Activated naive CD8-positive, alpha-beta T cell treated with anti-CD3 and anti-CD28 coated beads, Interleukin-2, amount 50 U/mL, for 16 hours (primary cell): ENCODE results near the gene SP5.
"Not testable (repeated sequence)": the region's sequence is repeated elsewhere in the genome, so short reads cannot be mapped to it uniquely, and the experiment has no call there.

ENCODE experiments used
- DNase-seq: peaks from one replicate; pipeline ENCODE4 v3.0.0-alpha.2; 2020; ENCODE audit warnings: low read depth, low spot score

Gene SP5

DNA sequence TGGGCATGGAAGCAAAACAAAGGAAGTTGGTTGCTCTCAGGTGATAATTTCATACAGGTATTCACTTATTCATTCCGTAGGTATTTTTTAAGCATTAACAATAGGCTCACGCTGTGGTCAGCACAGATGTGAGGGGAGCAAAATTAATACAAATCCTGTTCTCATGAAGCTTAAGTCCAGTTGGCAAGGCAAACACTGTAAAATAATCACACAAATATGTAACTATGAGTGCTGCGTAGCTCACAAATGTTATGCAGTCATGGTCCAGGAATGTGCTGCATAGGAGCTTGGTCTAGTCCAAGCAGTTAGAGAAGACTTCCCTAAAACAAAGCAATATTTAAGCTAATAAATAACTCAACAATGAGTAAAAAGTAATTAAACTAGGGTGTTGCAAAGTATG is 23.9 kb downstream of the SP5 start:
- DNase-seq = no peak

- no peak for DNase-seq
Measured at GRCh38 chr2:170739507-170740046, 24.4 kb downstream of the SP5 start.

- no peak for DNase-seq
Measured at GRCh38 chr2:170740660-170741059, 25.5 kb downstream of the SP5 start.

- DNase-seq = no peak
Measured at GRCh38 chr2:170742000-170742399, 26.9 kb downstream of the SP5 start.

DNA sequence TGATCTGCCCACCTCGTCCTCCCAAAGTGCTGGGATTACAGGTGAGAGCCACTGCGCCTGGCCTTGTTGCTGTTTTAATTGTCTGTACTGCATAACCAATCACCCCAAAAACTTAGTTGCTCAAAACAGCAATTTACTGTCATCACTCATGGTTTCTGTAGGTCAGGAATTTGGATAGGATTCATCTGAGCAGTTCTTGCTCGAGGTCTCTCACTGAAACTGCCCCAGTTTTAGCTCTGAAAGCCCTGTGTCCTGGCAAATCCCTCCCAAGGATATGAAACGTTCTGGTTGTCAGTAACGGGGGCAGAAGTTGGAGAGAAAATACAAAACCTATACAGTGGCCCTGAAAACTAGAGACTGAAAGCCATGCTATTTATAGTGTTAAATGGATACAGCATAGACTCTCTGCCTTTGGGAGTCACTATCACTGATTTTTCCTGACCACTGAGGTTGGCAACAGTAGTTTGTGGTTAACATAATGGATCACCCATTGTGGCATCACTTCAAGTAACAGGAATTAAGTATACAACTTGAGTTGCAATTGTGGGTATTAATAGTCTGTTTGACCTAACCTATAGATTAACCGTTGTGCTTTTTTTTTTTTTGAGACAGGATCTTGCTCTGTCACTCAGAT is 27.9 kb downstream of the SP5 start:
- no peak for DNase-seq

GRCh38 chr2:170743530-170744239 is 28.5 kb downstream of the SP5 start:
- DNase-seq = no peak

GRCh38 chr2:170744248-170745002 is 29.3 kb downstream of the SP5 start:
- DNase-seq = no peak

- no peak for DNase-seq
Measured at GRCh38 chr2:170745305-170745704, 30.2 kb downstream of the SP5 start.

DNA sequence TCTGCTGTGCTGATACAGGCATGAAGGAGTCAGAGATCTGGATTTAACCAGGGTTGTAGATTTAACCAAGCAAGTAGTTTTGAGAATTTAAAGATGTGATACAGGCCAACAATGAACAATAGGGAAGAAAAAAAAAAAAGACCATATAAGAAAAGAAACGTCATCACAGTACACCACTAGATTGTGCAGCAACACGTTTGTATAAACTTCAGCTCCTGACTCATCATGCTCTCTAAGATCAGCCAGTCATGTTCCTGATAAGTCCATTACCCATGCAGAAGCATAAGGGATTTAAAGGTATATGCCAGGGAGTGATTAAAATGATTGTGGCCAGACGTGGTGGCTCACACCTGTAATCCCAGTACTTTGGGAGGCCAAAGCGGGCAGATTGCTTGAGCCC is 32.8 kb downstream of the SP5 start:
- no peak for DNase-seq

GRCh38 chr2:170751555-170751954 is 36.4 kb downstream of the SP5 start:
- DNase-seq = not testable (repeated sequence)

DNA sequence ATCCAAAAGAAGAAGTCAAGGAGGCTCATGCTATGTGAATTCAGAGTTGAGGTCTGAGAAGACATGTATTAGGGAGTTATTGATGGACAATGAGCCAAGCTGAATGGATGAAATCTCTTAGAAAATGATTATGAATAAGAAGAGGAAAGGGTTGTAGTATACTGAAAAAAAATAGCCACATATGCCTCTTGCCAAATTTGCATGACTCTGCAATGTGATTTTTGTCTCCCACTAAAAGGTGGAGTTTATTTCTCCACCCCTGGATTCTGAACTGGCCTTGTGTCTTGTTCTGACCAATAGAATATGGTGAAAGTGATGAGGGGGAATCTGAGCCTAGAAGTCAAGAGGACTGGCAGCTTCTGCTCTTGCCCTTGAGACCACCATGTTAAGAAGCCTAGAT is 46.4 kb downstream of the SP5 start:
- DNase-seq = no peak

DNA sequence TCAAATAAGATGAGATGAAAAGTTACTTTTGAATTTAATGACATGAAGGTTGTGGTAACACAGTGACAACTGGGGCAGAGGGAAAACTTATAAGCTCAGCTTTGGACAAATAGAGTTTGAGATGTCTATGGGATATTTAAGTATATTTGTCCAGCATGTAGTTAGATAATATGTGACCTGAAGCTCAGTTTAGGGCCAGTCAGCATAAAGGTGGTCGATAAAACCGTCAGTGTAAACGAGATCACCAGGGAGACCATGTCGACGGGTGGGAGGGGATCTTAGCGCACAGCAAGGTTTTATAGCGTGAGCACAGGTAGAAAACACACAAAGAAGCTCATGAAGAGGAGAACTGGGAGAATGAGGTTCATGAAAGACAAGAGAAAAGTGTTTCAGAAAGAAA is 47.6 kb downstream of the SP5 start:
- DNase-seq = no peak

DNA sequence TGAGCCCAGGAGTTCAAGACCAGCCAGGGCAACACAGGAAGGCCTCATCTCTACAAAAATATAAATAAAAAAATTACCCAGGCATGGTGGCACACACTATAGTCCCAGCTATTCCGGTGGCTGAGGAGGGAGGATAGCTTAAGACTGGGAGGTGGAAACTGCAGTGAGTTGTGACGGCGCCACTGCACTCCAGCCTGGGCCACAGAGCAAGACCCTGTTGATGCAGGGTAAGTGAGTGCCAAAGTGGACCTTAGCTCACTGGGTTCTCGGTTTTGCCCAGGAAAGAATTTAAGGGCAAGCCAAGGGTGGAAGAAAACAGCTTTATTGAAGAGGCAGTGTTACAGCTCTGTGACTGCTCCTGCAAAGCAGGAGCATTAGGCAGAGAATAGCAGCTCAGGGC is 48.1 kb downstream of the SP5 start:
- DNase-seq = no peak

DNA sequence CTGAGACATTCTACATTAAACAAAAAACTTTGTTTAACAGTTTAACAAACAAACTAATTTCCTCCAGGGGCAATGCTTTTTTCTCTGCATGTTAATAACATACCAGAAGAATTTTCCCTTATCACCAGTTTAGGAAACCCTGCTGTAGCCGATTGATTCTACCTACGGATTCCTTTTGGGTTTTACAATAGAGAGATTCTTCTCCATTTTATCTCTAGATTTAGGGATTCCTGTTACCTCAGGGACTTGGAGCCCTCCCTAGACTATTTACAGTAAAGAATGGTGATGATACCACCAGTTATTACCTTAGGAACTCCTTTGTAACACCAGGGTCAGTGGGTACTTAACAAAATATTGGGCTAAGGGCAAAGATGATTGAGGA is 49.7 kb downstream of the SP5 start:
- DNase-seq = no peak

- DNase-seq = no peak
Measured at GRCh38 chr2:170766693-170767092, 51.6 kb downstream of the SP5 start.
